ENCODE results near the gene XRCC1.

GRCh38 chr19:43582495-43582894 lies 7.2 kb upstream of the XRCC1 start:
- TF ChIP-seq CTCF (IDR thresholded peaks at IDR 0.05): no peak
- no peak for TF ChIP-seq POLR2A (IDR thresholded peaks at IDR 0.05)

Data from body of pancreas (tissue), 4 donors.